Subcutaneous abdominal adipose tissue (tissue), 5 donors: ENCODE results near the gene ARPC5L.
A peak's percentile ranks its signal among the peaks of the same experiment; 100 is the strongest.
"Not testable (repeated sequence)": the region's sequence is repeated elsewhere in the genome, so short reads cannot be mapped to it uniquely, and the experiment has no call there.

Experiments
- H3K27ac ChIP-seq: one replicate; pipeline ENCODE4 v1.7.0; 2013; ENCODE audit warnings: low read depth, mild to moderate bottlenecking, inconsistent platforms, low read length, moderate library complexity
- H3K27me3 ChIP-seq, 5 donors: one replicate each; pipeline ENCODE4 v1.7.0; 2013; ENCODE audit warnings: low read length in 5 of 5, inconsistent platforms in 1 of 5; ENCODE audit not compliant: control insufficient read depth in 5 of 5, insufficient read depth in 4 of 5
- H3K36me3 ChIP-seq, 5 donors: one replicate each; pipeline ENCODE4 v1.7.0; 2013; ENCODE audit warnings: low read length in 5 of 5; ENCODE audit not compliant: control insufficient read depth in 5 of 5, insufficient read depth in 5 of 5
- H3K4me1 ChIP-seq, 5 donors: one replicate each; pipeline ENCODE4 v1.7.0; 2013; ENCODE audit warnings: low read length in 5 of 5, mild to moderate bottlenecking in 3 of 5, moderate library complexity in 1 of 5; ENCODE audit not compliant: control insufficient read depth in 5 of 5, insufficient read depth in 5 of 5
- H3K4me3 ChIP-seq, 5 donors: one replicate each; pipeline ENCODE4 v1.7.0; 2013; ENCODE audit warnings: low read length in 5 of 5, low read depth in 1 of 5
- H3K9ac ChIP-seq, 5 donors: one replicate each; pipeline ENCODE4 v1.7.0; 2013; ENCODE audit warnings: low read length in 5 of 5, mild to moderate bottlenecking in 4 of 5, moderate library complexity in 3 of 5
- H3K9me3 ChIP-seq, 5 donors: one replicate each; pipeline ENCODE4 v1.7.0; 2013; ENCODE audit warnings: low read length in 5 of 5; ENCODE audit not compliant: control insufficient read depth in 5 of 5
- donor health status: healthy.
- donor health status: healthy.
- donor health status: healthy.
- donor health status: healthy.
- donor health status: healthy.

The ARPC5L gene

GRCh38 chr9:124828489-124829333, 33.2 kb upstream of the ARPC5L start:
- Histone ChIP-seq H3K27ac (no peak overlapping the region), H3K9me3 (peaks cover 0 to 3% (median 0%) of the 10 kb centered on the region in 5 donors), H3K36me3 (no peaks in the 10 kb centered on the region), H3K4me3 (no peak overlapping the region), H3K4me1 (peaks cover 7 to 28% (median 16%) of the 10 kb centered on the region in 5 donors), H3K27me3 (peaks cover 0 to 4% (median 0%) of the 10 kb centered on the region in 5 donors), H3K9ac (no peak overlapping the region)

- Histone ChIP-seq H3K27ac (no peak overlapping the region), H3K9ac (no peak overlapping the region), H3K9me3 (peaks cover 0 to 3% (median 0%) of the 10 kb centered on the region in 5 donors), H3K27me3 (peaks cover 0 to 4% (median 0%) of the 10 kb centered on the region in 5 donors), H3K4me1 (peaks cover 7 to 29% (median 18%) of the 10 kb centered on the region in 5 donors), H3K36me3 (no peaks in the 10 kb centered on the region), H3K4me3 (no peak overlapping the region)
Observed at GRCh38 chr9:124829334-124829669, 32.6 kb upstream of the ARPC5L start.

- H3K27ac ChIP-seq: no peak overlapping the region
- no peaks in the 10 kb centered on the region for H3K36me3 ChIP-seq
- H3K9me3 ChIP-seq: no peaks in the 10 kb centered on the region
- peaks cover 11 to 42% (median 30%) of the 10 kb centered on the region in 5 donors for H3K4me1 ChIP-seq
- peaks cover 0 to 4% (median 0%) of the 10 kb centered on the region in 5 donors for H3K27me3 ChIP-seq
- H3K4me3 ChIP-seq: no peak overlapping the region
- no peak overlapping the region for H3K9ac ChIP-seq
Observed at GRCh38 chr9:124830593-124830992, 31.3 kb upstream of the ARPC5L start.

GRCh38 chr9:124831642-124832364, 30.1 kb upstream of the ARPC5L start:
- Histone ChIP-seq H3K9ac (peak overlapping the region in 2 of 5 donors; percentile 23 to 39), H3K36me3 (no peaks in the 10 kb centered on the region), H3K4me3 (no peak overlapping the region), H3K4me1 (peaks cover 11 to 46% (median 30%) of the 10 kb centered on the region in 5 donors), H3K27me3 (peaks cover 0 to 4% (median 0%) of the 10 kb centered on the region in 5 donors), H3K27ac (peak overlapping the region; percentile 44), H3K9me3 (no peaks in the 10 kb centered on the region)

GRCh38 chr9:124834591-124834990, 27.3 kb upstream of the ARPC5L start:
- Histone ChIP-seq H3K27ac (no peak overlapping the region), H3K27me3 (no peaks in the 10 kb centered on the region), H3K9ac (peak overlapping the region in 1 of 5 donors; percentile 61), H3K9me3 (no peaks in the 10 kb centered on the region), H3K36me3 (no peaks in the 10 kb centered on the region), H3K4me1 (peaks cover 11 to 43% (median 30%) of the 10 kb centered on the region in 5 donors), H3K4me3 (no peak overlapping the region)

- Histone ChIP-seq H3K9me3 (no peaks in the 10 kb centered on the region), H3K27ac (no peak overlapping the region), H3K27me3 (no peaks in the 10 kb centered on the region), H3K36me3 (no peaks in the 10 kb centered on the region), H3K4me3 (no peak overlapping the region), H3K4me1 (peaks cover 11 to 45% (median 30%) of the 10 kb centered on the region in 5 donors), H3K9ac (peak overlapping the region in 2 of 5 donors; percentile 6 to 61)
Observed at GRCh38 chr9:124835026-124835557, 26.8 kb upstream of the ARPC5L start.

DNA sequence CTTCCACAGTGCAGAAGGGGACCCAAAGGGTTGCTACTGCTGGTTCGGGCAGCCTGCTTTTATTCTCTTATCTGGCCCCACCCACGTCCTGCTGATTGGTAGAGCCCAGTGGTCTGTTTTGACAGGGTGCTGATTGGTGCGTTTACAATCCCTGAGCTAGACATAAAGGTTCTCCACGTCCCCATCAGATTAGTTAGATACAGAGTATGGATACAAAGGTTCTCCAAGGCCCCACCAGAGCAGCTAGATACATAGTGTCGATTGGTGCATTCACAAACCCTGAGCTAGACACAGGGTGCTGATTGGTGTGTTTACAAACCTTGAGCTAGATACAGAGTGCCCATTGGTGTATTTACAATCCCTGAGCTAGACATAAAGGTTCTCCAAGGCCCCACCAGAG, 23.8 kb upstream of the ARPC5L start:
- H3K27me3 ChIP-seq, H3K27ac ChIP-seq, H3K9ac ChIP-seq, H3K4me3 ChIP-seq, H3K9me3 ChIP-seq, H3K36me3 ChIP-seq: not testable (repeated sequence)
- peaks cover 5 to 22% (median 14%) of the 10 kb centered on the region in 5 donors for H3K4me1 ChIP-seq

GRCh38 chr9:124838567-124839275, 23.2 kb upstream of the ARPC5L start:
- not testable (repeated sequence) for H3K9me3 ChIP-seq
- H3K4me1 ChIP-seq: peaks cover 5 to 22% (median 13%) of the 10 kb centered on the region in 5 donors

DNA sequence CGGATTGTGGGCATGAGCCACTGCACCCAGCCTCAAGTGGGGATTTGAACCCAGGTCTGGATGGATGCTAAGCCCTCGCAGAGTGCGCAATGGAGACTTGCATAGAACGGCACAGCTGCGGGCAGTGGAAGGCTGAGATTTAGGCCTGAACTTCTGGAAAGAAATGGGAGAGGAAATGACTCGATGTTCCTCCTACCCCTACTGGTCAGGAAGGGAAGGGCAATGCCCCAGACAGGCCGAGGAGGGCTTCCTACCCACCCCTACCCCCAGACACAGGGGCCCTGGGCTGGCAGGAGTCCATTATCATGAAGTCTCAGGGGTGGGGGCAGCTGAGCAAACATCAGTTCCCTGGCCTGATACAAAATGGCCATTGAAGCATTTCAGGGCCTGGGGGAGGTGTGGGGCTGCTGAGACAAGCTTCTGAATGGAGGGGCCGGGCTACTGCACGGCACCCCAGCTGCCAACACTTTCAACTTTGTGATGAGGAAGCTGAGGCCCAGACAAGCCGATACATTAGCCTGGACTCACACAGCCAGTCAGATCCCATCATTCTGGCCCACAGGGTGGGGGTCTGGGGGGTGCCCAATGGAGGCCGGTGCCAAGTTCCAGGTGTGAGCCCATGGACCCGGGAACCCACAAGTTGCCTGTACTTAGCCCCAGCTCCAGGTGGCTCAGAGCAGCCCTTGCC, 22.2 kb upstream of the ARPC5L start:
- no peak overlapping the region for H3K4me3 ChIP-seq
- H3K4me1 ChIP-seq: peaks cover 5 to 17% (median 8%) of the 10 kb centered on the region in 5 donors
- no peaks in the 10 kb centered on the region for H3K9me3 ChIP-seq
- no peaks in the 10 kb centered on the region for H3K36me3 ChIP-seq
- H3K27me3 ChIP-seq: no peaks in the 10 kb centered on the region
- H3K9ac ChIP-seq: no peak overlapping the region
- H3K27ac ChIP-seq: no peak overlapping the region

More at GRCh38 chr9:124838567-124839275, 23.2 kb upstream of the ARPC5L start:
- H3K4me3 ChIP-seq, H3K27ac ChIP-seq, H3K36me3 ChIP-seq, H3K27me3 ChIP-seq, H3K9ac ChIP-seq: not testable (repeated sequence)
